NCI-H128 (cell line): Measurements from ENCODE around the gene ZC2HC1B.
"Not testable (repeated sequence)": the region's sequence is repeated elsewhere in the genome, so short reads cannot be mapped to it uniquely, and the experiment has no call there.

Experiments used
- DNase-seq: peaks from one replicate; lab custom pipeline; 2025; ENCODE audit not compliant: unreplicated experiment; lab: John Stamatoyannopoulos, UW

ZC2HC1B gene

DNA sequence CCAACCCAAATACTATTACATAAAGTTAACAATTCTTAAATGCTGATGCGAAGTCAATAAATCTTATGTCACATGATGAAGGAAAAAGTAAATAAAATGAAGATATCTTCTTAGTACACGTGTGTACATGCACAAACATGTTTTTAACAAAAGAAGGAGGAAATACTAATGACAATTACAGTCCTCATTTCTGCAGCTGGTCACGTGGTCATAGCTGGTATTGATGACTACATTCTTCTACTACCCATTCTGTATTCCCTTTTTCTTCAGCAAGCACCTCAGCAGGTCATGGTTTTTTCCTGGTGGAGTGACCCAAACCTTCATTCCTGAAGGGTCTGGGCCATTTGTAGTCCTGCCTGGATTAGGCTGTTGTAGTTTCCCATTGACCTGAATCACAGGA, 4.5 kb downstream of the ZC2HC1B start:
- not testable (repeated sequence) for DNase-seq

DNA sequence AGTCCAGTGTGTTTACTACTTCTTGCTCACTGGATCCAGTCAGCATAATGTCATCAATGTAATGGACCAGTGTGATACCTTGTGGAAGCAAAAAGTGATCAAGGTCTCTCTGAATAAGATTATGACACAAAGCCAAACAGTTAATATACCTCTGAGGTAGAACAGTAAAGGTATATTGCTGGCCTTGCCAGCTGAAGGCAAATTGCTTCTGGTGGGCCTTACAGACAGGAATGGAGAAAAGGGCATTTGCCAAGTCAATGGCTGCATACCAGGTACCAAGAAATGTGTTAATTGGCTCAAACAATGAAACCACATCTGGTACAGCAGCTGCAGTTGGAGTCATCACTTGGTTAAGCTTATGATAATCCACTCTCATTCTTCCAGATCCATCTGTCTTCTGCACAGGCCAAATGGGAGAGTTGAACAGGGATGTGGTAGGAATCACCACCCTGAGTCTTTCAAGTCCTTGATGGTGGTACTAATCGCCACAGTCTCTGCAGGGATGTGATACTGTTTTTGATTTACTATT, 7.0 kb downstream of the ZC2HC1B start:
- DNase-seq: not testable (repeated sequence)

DNA sequence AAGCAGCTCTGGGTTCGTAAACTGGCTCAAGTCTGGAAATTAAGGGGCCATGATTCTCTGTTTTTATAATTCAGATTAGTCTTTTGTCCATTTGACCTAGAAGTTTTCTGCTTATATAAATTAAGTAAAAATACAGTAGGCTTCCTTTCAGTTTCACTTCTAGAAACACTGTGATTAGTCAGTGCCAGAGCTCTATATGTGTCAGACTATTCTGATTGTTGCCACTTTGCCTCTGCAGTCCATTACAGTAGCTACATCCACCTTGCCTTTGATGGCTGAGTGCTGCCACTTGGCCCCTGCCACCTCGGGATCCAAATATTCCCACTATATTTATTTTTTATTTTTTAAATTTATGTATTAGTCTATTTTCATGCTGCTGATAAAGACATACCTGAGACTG, 7.9 kb downstream of the ZC2HC1B start:
- DNase-seq: no peak

DNA sequence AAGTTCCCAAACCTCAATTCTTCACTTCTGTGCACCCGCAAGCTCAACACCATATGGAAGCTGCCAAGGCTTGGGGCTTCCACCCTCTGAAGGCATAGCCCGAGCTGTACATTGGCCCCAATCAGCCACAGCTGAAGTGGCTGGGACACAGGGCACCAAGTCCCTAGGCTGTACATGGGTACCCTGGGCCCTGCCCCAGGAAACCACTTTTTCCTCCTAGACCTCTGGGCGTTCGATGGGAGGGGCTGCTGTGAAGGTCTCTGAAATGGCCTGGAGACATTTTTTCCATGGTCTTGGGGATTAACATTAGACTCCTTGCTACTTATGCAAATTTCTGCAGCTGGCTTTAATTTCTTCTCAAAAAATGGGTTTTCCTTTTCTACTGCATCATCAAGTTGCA, 9.3 kb downstream of the ZC2HC1B start:
- not testable (repeated sequence) for DNase-seq

DNA sequence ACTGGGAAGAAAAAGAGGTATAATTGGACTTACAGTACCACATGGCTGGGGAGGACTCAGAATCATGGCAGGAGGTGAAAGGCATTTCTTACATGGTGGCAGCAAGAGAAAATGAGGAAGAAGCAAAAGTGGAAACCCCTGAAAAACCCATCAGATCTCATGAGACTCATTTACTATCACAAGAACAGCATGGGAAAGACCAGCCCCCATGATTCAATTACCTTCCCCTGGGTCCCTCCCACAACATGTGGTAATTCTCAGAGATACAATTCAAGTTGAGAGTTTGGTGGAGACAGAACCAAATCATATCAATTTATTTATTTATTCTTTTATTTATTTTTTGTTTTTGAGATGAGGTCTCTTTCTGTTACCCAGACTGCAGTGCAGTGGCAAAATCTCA, 10.2 kb downstream of the ZC2HC1B start:
- not testable (repeated sequence) for DNase-seq

DNA sequence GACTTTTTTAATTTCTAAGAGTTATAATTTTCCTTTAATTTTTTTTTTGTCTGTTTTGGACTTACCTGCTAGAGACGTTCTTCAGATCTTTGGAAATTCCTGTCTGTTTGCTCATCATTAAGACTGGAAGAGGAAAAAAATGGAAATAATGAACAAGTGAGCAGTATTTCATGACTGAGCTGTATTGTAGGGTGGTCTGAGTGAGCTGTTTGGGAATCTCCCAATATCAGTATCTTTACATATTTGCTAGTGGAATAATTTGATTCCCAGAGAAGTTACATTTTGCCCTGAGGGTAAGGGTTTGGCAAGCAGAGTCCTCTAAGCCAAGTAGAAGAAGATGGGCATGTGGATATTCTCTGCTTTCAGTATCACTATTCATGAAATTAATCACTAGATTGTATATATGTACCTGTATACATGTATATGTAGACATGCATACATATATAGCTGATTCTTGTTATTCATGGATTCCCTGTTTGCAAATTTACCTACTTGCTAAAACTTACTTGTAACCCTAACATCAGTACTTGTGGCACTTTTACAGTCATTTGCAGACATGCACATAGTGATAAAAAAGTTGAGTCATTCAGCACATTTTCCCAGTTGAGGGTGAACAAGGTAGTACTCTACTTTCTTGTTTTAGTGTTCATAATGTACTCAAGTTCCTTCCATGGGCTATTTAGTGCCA, 13.5 kb downstream of the ZC2HC1B start:
- no peak for DNase-seq

DNA sequence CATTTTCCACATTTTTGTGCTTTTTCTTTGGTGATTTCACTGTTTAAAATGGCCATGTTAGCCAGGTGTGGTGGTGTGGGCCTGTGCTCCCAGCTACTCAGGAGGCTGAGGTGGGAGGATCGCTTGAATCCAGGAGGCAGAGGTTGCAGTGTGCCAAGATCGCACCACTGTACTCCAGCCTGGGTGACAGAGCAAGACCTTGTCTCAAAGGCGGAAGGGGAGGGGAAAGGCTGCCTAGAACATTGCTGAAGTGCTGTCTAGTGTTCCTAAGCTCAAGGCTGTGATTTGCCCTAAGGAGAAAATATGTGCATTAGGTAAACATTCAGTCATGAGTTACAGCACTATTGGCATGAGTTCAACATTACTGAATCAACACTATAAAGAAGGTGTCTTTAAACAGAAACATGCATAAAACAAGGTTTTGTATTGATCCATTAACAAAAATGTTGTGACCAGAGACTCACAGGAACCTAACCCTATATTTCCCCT, 14.0 kb downstream of the ZC2HC1B start:
- no peak for DNase-seq

DNA sequence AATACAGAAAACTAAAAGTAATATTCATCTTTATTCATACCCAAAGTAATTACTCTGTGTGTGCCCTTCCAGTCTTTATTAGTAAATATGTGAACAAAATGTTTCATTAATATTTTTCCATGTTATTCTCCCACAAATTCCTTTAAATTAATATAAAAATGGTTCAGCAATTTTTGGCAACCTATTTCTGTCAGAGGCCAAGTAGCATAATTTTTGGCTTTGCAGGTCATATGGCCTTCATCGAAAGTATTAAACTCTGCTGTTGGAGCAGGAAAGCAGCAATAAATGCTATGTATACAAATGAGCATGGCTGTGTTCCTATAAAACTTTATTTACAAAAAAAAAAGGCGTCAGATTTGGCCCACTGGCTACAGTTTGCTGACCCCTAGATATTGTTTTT, 16.1 kb downstream of the ZC2HC1B start:
- no peak for DNase-seq

DNA sequence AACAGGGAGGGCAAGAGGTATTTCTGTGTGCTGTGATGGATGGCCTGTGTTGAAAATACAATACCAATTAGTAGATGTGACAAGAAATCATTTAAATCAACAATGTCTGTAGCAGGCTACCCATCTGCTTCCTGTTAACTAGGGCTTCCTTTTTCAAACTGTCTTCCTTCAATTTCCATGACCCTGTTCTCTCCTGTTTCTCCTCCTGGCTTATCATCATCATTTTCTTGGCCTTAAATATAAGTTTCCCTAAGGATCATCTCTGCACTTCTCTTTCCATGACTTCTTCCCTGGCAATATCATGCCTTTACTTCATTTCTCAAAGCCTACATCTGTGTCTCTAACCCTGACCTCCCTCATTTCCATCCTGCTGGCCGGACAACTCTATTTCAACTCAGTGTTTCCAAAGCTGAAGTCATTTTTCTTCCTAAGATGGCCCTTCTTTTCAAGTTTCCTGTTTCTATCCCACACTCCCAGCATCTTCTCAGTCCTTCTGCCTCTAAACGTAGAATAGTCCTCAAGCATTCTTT, 18.2 kb downstream of the ZC2HC1B start:
- no peak for DNase-seq

DNA sequence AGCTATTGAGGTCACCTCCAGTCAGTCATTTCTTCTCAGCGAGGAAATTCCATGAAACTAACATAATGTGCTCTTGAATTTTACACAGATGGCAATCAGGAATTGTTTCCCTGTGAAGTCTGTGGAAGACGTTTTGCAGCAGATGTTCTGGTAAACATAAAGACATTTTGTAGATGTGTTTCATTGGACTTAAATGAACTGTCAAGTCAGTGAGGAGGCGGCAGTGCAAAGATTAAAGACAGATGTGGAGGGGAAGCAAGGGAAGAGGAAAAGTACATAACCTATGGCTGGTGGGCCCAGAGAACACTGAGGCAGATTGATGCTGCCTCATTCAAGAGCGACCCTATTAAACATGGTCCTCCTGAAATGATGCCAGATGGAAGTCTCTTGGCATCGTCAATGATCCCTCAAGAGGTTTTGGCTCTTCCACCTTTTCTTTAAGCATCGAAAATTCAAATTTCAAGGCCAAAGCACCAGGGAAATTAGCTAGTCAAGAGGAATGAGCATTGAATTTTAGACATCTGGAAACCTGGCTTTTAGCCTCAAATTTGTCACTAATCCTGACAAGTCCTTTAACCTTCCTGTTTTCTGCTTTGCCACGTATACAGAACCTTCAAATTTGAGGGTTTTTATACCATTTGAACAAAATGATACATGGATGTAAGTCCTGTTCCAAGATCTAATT, 20.1 kb downstream of the ZC2HC1B start:
- no peak for DNase-seq

DNA sequence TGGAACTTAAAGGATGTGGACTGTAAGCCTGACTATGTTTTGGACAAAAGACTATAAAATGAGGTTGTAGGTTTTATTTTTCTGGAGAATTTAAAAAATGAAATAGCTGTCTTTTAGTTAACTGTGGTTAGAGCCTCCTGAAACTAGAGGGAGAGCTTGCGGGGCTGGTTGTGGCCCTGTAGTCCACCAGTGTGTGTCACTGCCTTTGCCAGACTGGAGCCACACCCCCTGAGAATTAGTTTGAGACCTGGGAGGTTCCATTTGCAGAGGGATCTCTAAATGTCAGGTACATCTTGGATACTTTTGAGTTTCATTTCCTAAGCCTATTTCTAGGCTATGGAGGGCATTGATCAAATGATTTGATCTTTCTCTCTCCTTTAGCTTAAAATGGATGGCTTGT, 20.8 kb downstream of the ZC2HC1B start:
- no peak for DNase-seq

DNA sequence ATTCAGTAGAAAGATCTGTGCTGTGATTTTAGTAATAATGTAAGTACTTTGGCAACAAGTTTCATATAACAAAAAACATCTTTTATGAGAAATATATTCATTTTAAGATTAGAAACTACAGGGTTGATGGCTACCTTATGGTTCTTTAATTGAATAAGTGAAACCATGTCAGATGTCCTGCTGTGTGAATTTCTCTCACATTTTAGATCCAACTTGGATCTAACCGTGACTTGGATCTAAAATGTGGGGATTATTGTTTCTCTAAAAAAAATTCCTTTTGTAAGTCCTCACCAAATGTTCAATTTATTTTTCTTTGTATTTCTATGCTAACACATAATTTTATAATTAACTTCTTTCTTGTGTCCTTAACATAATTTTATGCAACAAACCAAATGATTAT, 30.4 kb downstream of the ZC2HC1B start:
- DNase-seq: no peak

DNA sequence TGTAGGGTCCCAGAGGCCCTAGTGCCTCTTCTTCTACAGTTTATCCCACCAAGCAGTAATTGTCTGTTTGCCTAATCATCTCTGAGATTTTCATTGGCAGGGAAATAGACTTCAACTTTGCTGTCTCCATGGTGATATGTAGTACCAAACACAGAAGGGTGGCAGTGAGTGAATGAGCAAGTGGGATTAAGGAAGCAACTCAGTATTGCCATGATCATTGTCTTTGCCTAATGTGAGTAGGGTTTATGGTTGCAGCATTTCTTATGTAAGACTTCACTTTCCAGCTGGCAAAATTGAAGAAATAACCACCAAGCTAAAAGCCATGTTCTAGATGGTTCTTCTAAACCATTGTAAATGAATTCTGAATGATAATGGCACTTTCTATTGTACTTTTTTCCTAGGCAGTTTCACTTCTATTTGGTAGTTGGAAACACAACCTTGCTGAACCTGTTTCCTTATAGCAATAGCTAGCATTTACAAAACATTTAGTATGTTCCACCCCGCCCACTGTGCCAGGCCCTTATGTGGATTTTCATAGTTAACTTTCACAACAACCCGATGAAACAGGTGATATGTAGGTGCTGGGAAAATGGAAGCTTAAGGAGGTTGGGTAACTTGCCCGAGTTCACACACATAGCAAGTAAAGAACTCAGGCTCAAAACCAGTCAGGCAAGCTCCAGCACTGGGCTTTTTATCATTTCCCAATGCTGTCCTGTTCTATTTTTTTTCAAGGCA, 32.0 kb downstream of the ZC2HC1B start:
- no peak for DNase-seq

DNA sequence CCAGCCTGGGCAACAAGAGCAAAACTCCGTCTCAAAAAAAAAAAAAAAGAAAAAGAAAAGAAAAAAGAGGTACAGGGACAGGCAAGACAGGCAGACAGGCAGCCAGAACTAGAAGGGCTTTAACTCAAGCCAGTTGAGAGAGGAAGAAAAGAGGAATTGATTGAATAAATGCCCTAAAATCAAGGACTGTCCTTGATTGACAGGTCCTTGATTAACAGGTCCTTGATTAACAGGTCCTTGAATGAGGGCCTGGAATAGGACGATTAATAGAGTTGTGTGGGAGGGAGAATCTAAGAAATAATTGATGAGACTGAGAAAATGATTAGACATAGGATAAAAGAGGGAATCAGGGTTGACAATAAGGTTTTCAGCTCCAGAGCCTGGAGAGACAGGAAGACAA, 36.1 kb downstream of the ZC2HC1B start:
- DNase-seq: no peak

DNA sequence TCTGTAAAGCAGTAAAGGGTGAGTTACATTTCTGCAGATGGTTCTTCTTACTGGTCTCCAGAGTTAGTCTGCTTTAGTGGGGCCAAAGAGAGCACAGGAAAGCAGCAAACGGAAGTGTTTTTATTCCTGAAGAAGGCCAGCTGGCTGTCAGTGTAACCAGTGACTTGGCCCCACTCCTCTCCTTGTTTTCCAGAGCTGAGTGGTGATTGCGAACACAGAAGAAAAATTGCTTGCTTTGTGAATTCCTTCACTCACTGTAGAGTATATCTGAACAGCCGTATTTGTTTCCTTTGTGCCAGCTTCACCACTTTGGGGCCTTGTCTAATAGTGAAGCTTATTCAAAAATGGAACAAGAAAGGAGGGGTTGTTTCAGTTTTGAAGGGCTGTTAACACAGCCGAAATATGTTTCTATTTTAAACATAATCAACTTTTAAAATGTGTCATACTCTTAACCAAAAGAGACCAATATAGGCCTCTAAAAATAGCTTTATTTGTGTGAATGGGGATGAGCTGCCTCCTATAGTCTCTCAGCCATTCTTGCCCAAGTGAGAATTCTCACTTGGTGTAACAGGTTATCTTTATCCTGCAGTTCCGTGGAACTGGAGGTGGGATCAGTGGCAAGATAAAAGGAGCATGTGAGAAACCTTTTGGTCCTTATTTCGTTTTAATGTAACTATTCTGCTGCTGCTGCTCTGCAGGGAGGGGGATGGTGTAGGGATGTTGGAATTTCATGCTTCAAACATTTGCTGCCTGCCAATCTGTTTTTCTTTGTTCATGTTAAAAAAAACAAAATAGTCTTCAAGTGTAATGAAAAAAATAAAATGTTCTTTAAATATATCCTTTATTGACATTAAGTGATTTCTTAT, 37.8 kb downstream of the ZC2HC1B start:
- no peak for DNase-seq

DNA sequence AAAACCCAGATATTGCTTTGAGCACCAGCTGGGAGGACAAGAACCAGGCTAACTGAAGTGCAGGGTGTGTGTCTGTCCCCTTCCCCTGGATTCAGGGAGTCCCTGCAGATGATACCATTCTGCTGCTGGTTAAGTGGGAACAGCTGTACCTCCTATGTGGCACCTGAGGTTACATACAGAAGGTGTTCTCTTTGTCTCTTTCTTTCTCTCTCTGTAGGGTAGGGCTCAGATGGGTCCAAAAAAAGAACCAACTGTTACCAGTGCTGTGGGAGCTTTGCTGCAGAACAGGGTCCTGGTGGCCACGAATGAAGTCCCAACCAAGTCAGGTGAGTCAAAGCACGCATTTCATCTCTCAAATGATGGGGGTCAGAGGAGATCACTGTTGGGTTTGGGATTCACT, 38.6 kb downstream of the ZC2HC1B start:
- DNase-seq: no peak

DNA sequence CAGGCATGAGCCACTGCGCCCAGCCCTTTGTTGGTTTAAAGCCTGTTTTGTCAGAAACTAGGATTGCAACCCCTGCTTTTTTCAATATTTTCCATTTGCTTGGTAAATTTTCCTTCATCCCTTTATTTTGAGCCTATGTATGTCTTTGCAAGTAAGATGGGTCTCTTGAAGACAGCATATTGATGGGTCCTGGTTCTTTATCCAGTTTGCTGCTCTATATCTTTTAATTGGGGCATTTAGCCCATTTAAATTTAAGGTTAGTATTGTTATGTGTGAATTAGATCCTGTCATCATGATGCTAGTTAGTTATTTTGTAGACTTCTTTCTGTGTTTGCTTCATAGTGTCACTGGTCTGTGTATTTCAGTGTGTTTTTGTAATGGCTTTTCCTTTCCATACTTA, 46.8 kb downstream of the ZC2HC1B start:
- no peak for DNase-seq

DNA sequence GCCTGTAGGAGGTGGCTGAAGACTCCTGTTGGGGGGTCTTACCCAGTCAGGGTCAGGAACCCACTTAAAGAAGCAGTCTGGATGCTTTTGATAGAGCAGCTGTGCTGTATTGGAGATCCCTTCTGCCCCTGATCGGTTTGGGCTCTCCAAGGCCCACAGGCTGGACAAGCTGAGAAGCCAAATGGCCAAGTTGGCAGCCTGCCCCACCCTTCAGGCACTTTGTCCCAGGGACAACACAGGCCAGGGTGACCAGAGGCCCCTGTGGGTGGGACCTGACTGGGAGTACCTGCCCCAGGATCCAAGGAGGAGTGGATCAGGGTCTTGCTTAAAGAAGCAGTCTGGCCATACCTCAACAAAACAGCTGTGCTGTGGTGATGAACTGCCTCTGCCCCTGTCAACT, 48.4 kb downstream of the ZC2HC1B start:
- no peak for DNase-seq

DNA sequence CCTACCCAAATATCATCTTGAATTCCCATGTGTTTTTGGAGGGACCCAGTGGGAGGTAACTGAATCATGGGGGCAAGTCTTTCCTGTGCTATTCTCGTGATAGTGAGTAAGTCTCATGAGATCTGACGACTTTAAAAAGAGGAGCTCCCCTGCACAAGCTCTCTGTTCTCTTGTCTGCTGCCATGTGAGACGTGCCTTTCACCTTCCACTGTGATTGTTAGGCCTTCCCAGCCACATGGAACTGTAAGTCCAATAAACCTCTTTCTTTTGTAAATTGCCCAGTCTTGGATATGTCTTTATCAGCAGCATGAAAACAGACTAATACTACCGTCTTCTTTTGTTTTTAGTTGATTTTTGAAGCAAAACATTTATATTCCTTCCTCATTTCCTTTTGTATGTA, 52.8 kb downstream of the ZC2HC1B start:
- DNase-seq: not testable (repeated sequence)

DNA sequence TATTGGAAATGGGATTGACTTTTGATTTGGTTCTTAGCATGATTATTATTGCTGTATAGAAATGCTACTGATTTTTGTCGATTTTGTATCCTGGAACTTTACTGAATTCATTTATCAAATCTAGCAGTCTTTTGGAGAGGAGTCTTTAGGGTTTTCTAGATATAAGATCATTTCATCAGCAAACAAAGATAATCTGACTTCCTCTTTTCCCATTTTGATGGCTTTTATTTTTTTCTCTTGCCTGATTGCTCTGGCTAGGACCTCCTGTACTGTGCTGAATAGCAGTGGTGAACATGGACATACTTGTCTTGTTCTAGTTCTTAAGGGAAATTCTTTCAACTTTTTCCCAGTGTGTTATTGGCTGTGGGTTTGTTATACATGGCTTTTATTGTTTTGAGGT, 64.6 kb downstream of the ZC2HC1B start:
- DNase-seq: no peak

DNA sequence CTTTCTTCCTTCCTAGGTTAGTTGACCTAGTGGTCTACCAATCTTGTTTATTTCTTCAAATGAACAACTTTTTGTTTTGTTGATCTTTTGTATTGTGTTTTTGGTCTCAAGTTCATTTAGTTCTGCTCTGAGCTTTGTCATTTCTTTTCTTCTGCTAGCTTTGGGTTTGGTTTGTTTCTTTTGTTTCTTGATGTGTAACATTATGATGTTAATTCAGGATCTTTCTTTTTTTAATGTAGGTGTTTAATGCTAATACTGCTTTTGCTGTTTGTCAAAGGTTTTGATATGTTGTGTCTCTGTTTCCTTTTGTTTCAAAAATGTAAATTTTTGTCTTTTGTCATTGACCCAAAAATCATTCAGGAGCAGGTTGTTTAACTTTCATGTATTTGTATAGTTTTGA, 65.7 kb downstream of the ZC2HC1B start:
- no peak for DNase-seq
